ENCODE results near the gene TNRC6C. TPM values are rescaled to one million over a fixed set of nuclear protein-coding genes. Genes with fewer than 3 reads are reported as not detected.
"Not testable (repeated sequence)": the region's sequence is repeated elsewhere in the genome, so short reads cannot be mapped to it uniquely, and the experiment has no call there.

The TNRC6C gene
- total RNA-seq, 4 donors from 2014 or later, result 2.6 to 10.9 (median 4.7) TPM

GRCh38 chr17:78079253-78079652, 120.8 kb downstream of the TNRC6C start:
- Histone ChIP-seq H3K4me3 (no peak overlapping the region), H3K36me3 (peaks cover under 1 to 97% (median 23%) of the 10 kb centered on the region in 3 donors), H3K27ac (no peak overlapping the region), H3K4me1 (peaks cover 0 to 7% (median 0%) of the 10 kb centered on the region in 3 donors), H3K27me3 (no peaks in the 10 kb centered on the region), H3K9me3 (no peaks in the 10 kb centered on the region)
- WGBS, 2 donors, result 84 to 91% methylated on average over 2 to 6 of the region's 6 CpGs
- intact Hi-C loops (cut with DNase I), result no loop called here
- TF ChIP-seq CTCF (IDR thresholded peaks at IDR 0.05) (no peak), POLR2A (IDR thresholded peaks at IDR 0.05) (no peak)
- no peak for DNase-seq

GRCh38 chr17:78081551-78081950, 123.0 kb downstream of the TNRC6C start:
- TF ChIP-seq POLR2A (IDR thresholded peaks at IDR 0.05), result no peak
- TF ChIP-seq CTCF (IDR thresholded peaks at IDR 0.05), result no peak
- DNase-seq, result no peak
- Histone ChIP-seq H3K36me3 (peaks cover 3 to 95% (median 15%) of the 10 kb centered on the region in 3 donors), H3K27ac (no peak overlapping the region), H3K4me1 (peaks cover 0 to 7% (median 0%) of the 10 kb centered on the region in 3 donors), H3K4me3 (no peak overlapping the region), H3K27me3 (no peaks in the 10 kb centered on the region), H3K9me3 (no peaks in the 10 kb centered on the region)
- intact Hi-C loops (cut with DNase I), result no loop called here
- 83 to 86% methylated on average over 3 of the region's 3 CpGs for WGBS, 2 donors

- H3K27me3 ChIP-seq; intact Hi-C loops (cut with DNase I); DNase-seq; H3K9me3 ChIP-seq; H3K4me1 ChIP-seq; H3K4me3 ChIP-seq; H3K27ac ChIP-seq: not testable (repeated sequence)
- peaks cover 8 to 95% (median 19%) of the 10 kb centered on the region in 3 donors for H3K36me3 ChIP-seq
- 65 to 80% methylated on average over 5 of the region's 5 CpGs for whole genome bisulfite sequencing, 2 donors
These were observed 123.9 kb downstream of the TNRC6C start for GRCh38 chr17:78082355-78082872.

GRCh38 chr17:78082988-78083387, 124.5 kb downstream of the TNRC6C start:
- no peak overlapping the region for H3K27ac ChIP-seq
- H3K27me3 ChIP-seq, result no peaks in the 10 kb centered on the region
- 39 to 57% methylated on average over 7 of the region's 7 CpGs for WGBS, 2 donors
- DNase-seq, result no peak
- no peaks in the 10 kb centered on the region for H3K9me3 ChIP-seq
- H3K4me3 ChIP-seq, result no peak overlapping the region
- peaks cover 8 to 95% (median 19%) of the 10 kb centered on the region in 3 donors for H3K36me3 ChIP-seq
- intact Hi-C loops (cut with DNase I), result no loop called here
- TF ChIP-seq CTCF (IDR thresholded peaks at IDR 0.05) (no peak), POLR2A (IDR thresholded peaks at IDR 0.05) (no peak)
- peaks cover 0 to 7% (median 0%) of the 10 kb centered on the region in 3 donors for H3K4me1 ChIP-seq

GRCh38 chr17:78086740-78087139, 128.2 kb downstream of the TNRC6C start:
- H3K4me3 ChIP-seq, result no peak overlapping the region
- H3K27ac ChIP-seq, result no peak overlapping the region
- TF ChIP-seq CTCF (IDR thresholded peaks at IDR 0.05), result no peak
- no peak for TF ChIP-seq POLR2A (IDR thresholded peaks at IDR 0.05)
- intact Hi-C loops (cut with DNase I), result no loop called here
- H3K27me3 ChIP-seq, result no peaks in the 10 kb centered on the region
- H3K4me1 ChIP-seq, result peaks cover 0 to 18% (median 6%) of the 10 kb centered on the region in 3 donors
- H3K36me3 ChIP-seq, result peaks cover 8 to 94% (median 9%) of the 10 kb centered on the region in 3 donors
- no peak for DNase-seq
- no peaks in the 10 kb centered on the region for H3K9me3 ChIP-seq
- 94 to 95% methylated on average over 9 to 12 of the region's 13 CpGs for WGBS, 2 donors

GRCh38 chr17:78088529-78088928, 130.0 kb downstream of the TNRC6C start:
- DNase-seq, result no peak
- H3K36me3 ChIP-seq, result peaks cover 8 to 94% (median 9%) of the 10 kb centered on the region in 3 donors
- H3K4me3 ChIP-seq, result no peak overlapping the region
- TF ChIP-seq CTCF (IDR thresholded peaks at IDR 0.05), result no peak
- TF ChIP-seq POLR2A (IDR thresholded peaks at IDR 0.05), result no peak
- peaks cover 0 to 11% (median 6%) of the 10 kb centered on the region in 3 donors for H3K4me1 ChIP-seq
- no peaks in the 10 kb centered on the region for H3K9me3 ChIP-seq
- no peaks in the 10 kb centered on the region for H3K27me3 ChIP-seq
- intact Hi-C loops (cut with DNase I), result no loop called here
- WGBS, 2 donors, result 78 to 100% methylated on average over 1 of the region's 1 CpG
- no peak overlapping the region for H3K27ac ChIP-seq
